Measurements from ENCODE around the gene CCDC12.

CCDC12 gene

GRCh38 chr3:46989146-46989810, 12.7 kb upstream of the CCDC12 start:
- Histone ChIP-seq H4K8ac (ENCODE audit: low read length) (no peak overlapping the region), H2BK12ac (ENCODE audit: low read length in 2 of 2) (no peak overlapping the region), H3K27ac (ENCODE audit: low read length, poor library complexity, severe bottlenecking) (no peak overlapping the region), H2BK15ac (ENCODE audit: low read depth, poor library complexity, severe bottlenecking) (no peak overlapping the region), H2AFZ (ENCODE audit: low read depth, low read length) (no peak overlapping the region), H3K27me3 (ENCODE audit: control insufficient read depth in 1 of 2, insufficient read depth in 1 of 2, low read length in 2 of 2) (no peaks in the 10 kb centered on the region), H3K4me2 (ENCODE audit: low read length, poor library complexity, severe bottlenecking) (no peak overlapping the region), H2BK5ac (ENCODE audit: low read depth, low read length, poor library complexity, severe bottlenecking) (no peak overlapping the region), H3K79me1 (replicated peaks; ENCODE audit: low read length, poor library complexity, severe bottlenecking) (no peaks in the 10 kb centered on the region), H3K4ac (ENCODE audit: low read depth in 1 of 2, low read length in 2 of 2) (no peak overlapping the region), H2BK120ac (ENCODE audit: low read depth, low read length) (no peak overlapping the region), H3K9me3 (ENCODE audit: control insufficient read depth, low read length) (no peaks in the 10 kb centered on the region), H3K18ac (ENCODE audit: low read depth in 1 of 2, low read length in 2 of 2) (no peak overlapping the region), H2AK5ac (ENCODE audit: low read length, severe bottlenecking) (no peak overlapping the region), H3K23ac (ENCODE audit: low read length in 2 of 2) (no peak overlapping the region), H3K36me3 (ENCODE audit: control insufficient read depth in 1 of 2, insufficient read depth in 2 of 2, low read depth in 1 of 2, low read length in 2 of 2) (peaks cover 0 to 37% of the 10 kb centered on the region in 2 experiments), H3K4me3 (ENCODE audit: insufficient read depth in 1 of 2, low read depth in 1 of 2, low read length in 2 of 2) (no peak overlapping the region), H3K4me1 (ENCODE audit: control insufficient read depth, insufficient read depth, low read depth, low read length) (peaks cover 6% of the 10 kb centered on the region), H4K91ac (ENCODE audit: low read length) (no peak overlapping the region), H3K14ac (ENCODE audit: low read length in 2 of 2) (no peak overlapping the region), H3K9ac (ENCODE audit: low read length) (no peak overlapping the region)
- no peak for DNase-seq
- 76% methylated on average over 14 of the region's 17 CpGs for WGBS

- no peak overlapping the region for H3K4ac ChIP-seq (ENCODE audit: low read depth in 1 of 2, low read length in 2 of 2)
- H3K9ac ChIP-seq (ENCODE audit: low read length), result no peak overlapping the region
- H2BK5ac ChIP-seq (ENCODE audit: low read depth, low read length, poor library complexity, severe bottlenecking), result no peak overlapping the region
- H3K27me3 ChIP-seq (ENCODE audit: control insufficient read depth in 1 of 2, insufficient read depth in 1 of 2, low read length in 2 of 2), result no peaks in the 10 kb centered on the region
- H2AK5ac ChIP-seq (ENCODE audit: low read length, severe bottlenecking), result no peak overlapping the region
- no peaks in the 10 kb centered on the region for H3K79me1 ChIP-seq (replicated peaks; ENCODE audit: low read length, poor library complexity, severe bottlenecking)
- H3K4me3 ChIP-seq (ENCODE audit: insufficient read depth in 1 of 2, low read depth in 1 of 2, low read length in 2 of 2), result no peak overlapping the region
- H3K36me3 ChIP-seq (ENCODE audit: control insufficient read depth in 1 of 2, insufficient read depth in 2 of 2, low read depth in 1 of 2, low read length in 2 of 2), result peaks cover 0 to 33% of the 10 kb centered on the region in 2 experiments
- no peaks in the 10 kb centered on the region for H3K9me3 ChIP-seq (ENCODE audit: control insufficient read depth, low read length)
- DNase-seq, result no peak
- no peak overlapping the region for H4K91ac ChIP-seq (ENCODE audit: low read length)
- H3K23ac ChIP-seq (ENCODE audit: low read length in 2 of 2), result no peak overlapping the region
- H3K14ac ChIP-seq (ENCODE audit: low read length in 2 of 2), result peak overlapping the region in 1 of 2 experiments; percentile 26
- H3K4me1 ChIP-seq (ENCODE audit: control insufficient read depth, insufficient read depth, low read depth, low read length), result peaks cover 6% of the 10 kb centered on the region
- no peak overlapping the region for H3K4me2 ChIP-seq (ENCODE audit: low read length, poor library complexity, severe bottlenecking)
- H3K27ac ChIP-seq (ENCODE audit: low read length, poor library complexity, severe bottlenecking), result no peak overlapping the region
- H2BK120ac ChIP-seq (ENCODE audit: low read depth, low read length), result no peak overlapping the region
- whole genome bisulfite sequencing, result 83% methylated on average over 3 of the region's 4 CpGs
- no peak overlapping the region for H2AFZ ChIP-seq (ENCODE audit: low read depth, low read length)
- H3K18ac ChIP-seq (ENCODE audit: low read depth in 1 of 2, low read length in 2 of 2), result no peak overlapping the region
- H4K8ac ChIP-seq (ENCODE audit: low read length), result no peak overlapping the region
- H2BK12ac ChIP-seq (ENCODE audit: low read length in 2 of 2), result no peak overlapping the region
- no peak overlapping the region for H2BK15ac ChIP-seq (ENCODE audit: low read depth, poor library complexity, severe bottlenecking)
Observed at GRCh38 chr3:46988616-46989015, 12.1 kb upstream of the CCDC12 start.

- Histone ChIP-seq H2AFZ (ENCODE audit: low read depth, low read length) (no peak overlapping the region), H2BK12ac (ENCODE audit: low read length in 2 of 2) (peak overlapping the region in 1 of 2 experiments; percentile 57), H4K91ac (ENCODE audit: low read length) (peak overlapping the region; percentile 43), H3K36me3 (ENCODE audit: control insufficient read depth in 1 of 2, insufficient read depth in 2 of 2, low read depth in 1 of 2, low read length in 2 of 2) (peaks cover 0 to 33% of the 10 kb centered on the region in 2 experiments), H3K4me3 (ENCODE audit: insufficient read depth in 1 of 2, low read depth in 1 of 2, low read length in 2 of 2) (no peak overlapping the region), H3K27me3 (ENCODE audit: control insufficient read depth in 1 of 2, insufficient read depth in 1 of 2, low read length in 2 of 2) (no peaks in the 10 kb centered on the region), H3K4me2 (ENCODE audit: low read length, poor library complexity, severe bottlenecking) (no peak overlapping the region), H2BK5ac (ENCODE audit: low read depth, low read length, poor library complexity, severe bottlenecking) (no peak overlapping the region), H3K23ac (ENCODE audit: low read length in 2 of 2) (no peak overlapping the region), H2BK15ac (ENCODE audit: low read depth, poor library complexity, severe bottlenecking) (no peak overlapping the region), H3K14ac (ENCODE audit: low read length in 2 of 2) (no peak overlapping the region), H4K8ac (ENCODE audit: low read length) (peak overlapping the region; percentile 49), H3K9me3 (ENCODE audit: control insufficient read depth, low read length) (no peaks in the 10 kb centered on the region), H3K4me1 (ENCODE audit: control insufficient read depth, insufficient read depth, low read depth, low read length) (peaks cover 6% of the 10 kb centered on the region), H3K18ac (ENCODE audit: low read depth in 1 of 2, low read length in 2 of 2) (peak overlapping the region in 1 of 2 experiments; percentile 48), H3K27ac (ENCODE audit: low read length, poor library complexity, severe bottlenecking) (no peak overlapping the region), H2AK5ac (ENCODE audit: low read length, severe bottlenecking) (no peak overlapping the region), H3K9ac (ENCODE audit: low read length) (no peak overlapping the region), H3K4ac (ENCODE audit: low read depth in 1 of 2, low read length in 2 of 2) (no peak overlapping the region), H3K79me1 (replicated peaks; ENCODE audit: low read length, poor library complexity, severe bottlenecking) (no peaks in the 10 kb centered on the region), H2BK120ac (ENCODE audit: low read depth, low read length) (no peak overlapping the region)
- DNase-seq, result peak; percentile 14
- WGBS, result 46% methylated on average over 15 of the region's 16 CpGs
Observed at GRCh38 chr3:46987743-46988401, 11.3 kb upstream of the CCDC12 start.

GRCh38 chr3:46987319-46987742, 10.8 kb upstream of the CCDC12 start:
- no peak overlapping the region for H3K4ac ChIP-seq (ENCODE audit: low read depth in 1 of 2, low read length in 2 of 2)
- no peak overlapping the region for H2BK120ac ChIP-seq (ENCODE audit: low read depth, low read length)
- H2BK15ac ChIP-seq (ENCODE audit: low read depth, poor library complexity, severe bottlenecking), result no peak overlapping the region
- no peak overlapping the region for H3K9ac ChIP-seq (ENCODE audit: low read length)
- 75% methylated on average over 5 of the region's 9 CpGs for WGBS
- no peak for DNase-seq
- H3K27ac ChIP-seq (ENCODE audit: low read length, poor library complexity, severe bottlenecking), result no peak overlapping the region
- no peak overlapping the region for H3K23ac ChIP-seq (ENCODE audit: low read length in 2 of 2)
- H3K14ac ChIP-seq (ENCODE audit: low read length in 2 of 2), result no peak overlapping the region
- peaks cover 6% of the 10 kb centered on the region for H3K4me1 ChIP-seq (ENCODE audit: control insufficient read depth, insufficient read depth, low read depth, low read length)
- peaks cover 0 to 33% of the 10 kb centered on the region in 2 experiments for H3K36me3 ChIP-seq (ENCODE audit: control insufficient read depth in 1 of 2, insufficient read depth in 2 of 2, low read depth in 1 of 2, low read length in 2 of 2)
- H3K4me2 ChIP-seq (ENCODE audit: low read length, poor library complexity, severe bottlenecking), result no peak overlapping the region
- H3K9me3 ChIP-seq (ENCODE audit: control insufficient read depth, low read length), result no peaks in the 10 kb centered on the region
- no peak overlapping the region for H4K8ac ChIP-seq (ENCODE audit: low read length)
- no peak overlapping the region for H2AFZ ChIP-seq (ENCODE audit: low read depth, low read length)
- H4K91ac ChIP-seq (ENCODE audit: low read length), result no peak overlapping the region
- no peaks in the 10 kb centered on the region for H3K79me1 ChIP-seq (replicated peaks; ENCODE audit: low read length, poor library complexity, severe bottlenecking)
- H2AK5ac ChIP-seq (ENCODE audit: low read length, severe bottlenecking), result no peak overlapping the region
- H2BK12ac ChIP-seq (ENCODE audit: low read length in 2 of 2), result peak overlapping the region in 1 of 2 experiments; percentile 54
- H3K27me3 ChIP-seq (ENCODE audit: control insufficient read depth in 1 of 2, insufficient read depth in 1 of 2, low read length in 2 of 2), result no peaks in the 10 kb centered on the region
- H2BK5ac ChIP-seq (ENCODE audit: low read depth, low read length, poor library complexity, severe bottlenecking), result no peak overlapping the region
- H3K18ac ChIP-seq (ENCODE audit: low read depth in 1 of 2, low read length in 2 of 2), result peak overlapping the region in 1 of 2 experiments; percentile 48
- H3K4me3 ChIP-seq (ENCODE audit: insufficient read depth in 1 of 2, low read depth in 1 of 2, low read length in 2 of 2), result no peak overlapping the region
